B cell (primary cell): ENCODE data around the gene RABGAP1.

Source experiments
- EZH2 ChIP-seq: IDR thresholded peaks from 2 replicates; pipeline ENCODE4 v1.6.1; 2012; ENCODE audit warnings: borderline replicate concordance, low read depth, mild to moderate bottlenecking, moderate library complexity, low read length; ENCODE audit not compliant: insufficient read depth, poor library complexity, severe bottlenecking
- TF ChIP-seq, protein P1 (sequence below): fragments of 200-600 bp; IDR thresholded peaks from one replicate; pipeline ENCODE4 v1.8.0; 2022; ENCODE audit warnings: antibody characterized with exemption, mild to moderate bottlenecking

DNA sequence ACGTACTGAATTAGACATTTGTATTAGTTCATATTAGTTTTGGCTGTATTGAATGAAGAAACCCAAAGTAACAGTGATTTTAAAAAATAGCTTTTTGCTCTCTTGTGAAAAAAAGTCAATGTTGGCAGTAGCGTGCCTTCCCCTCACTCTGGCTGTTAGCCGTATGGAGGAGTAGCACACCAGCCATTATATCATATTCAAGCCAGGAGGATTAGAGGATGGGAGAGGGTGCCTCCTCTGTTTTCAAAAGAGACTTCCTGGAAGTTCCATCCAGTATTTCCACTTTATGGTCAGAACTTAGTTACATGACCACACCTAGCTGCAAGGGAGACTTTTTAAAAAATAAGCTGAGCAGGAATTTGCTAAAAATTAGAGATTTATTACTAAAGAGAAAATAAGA lies 133.8 kb downstream of the RABGAP1 start:
- TF ChIP-seq, protein P1, sequence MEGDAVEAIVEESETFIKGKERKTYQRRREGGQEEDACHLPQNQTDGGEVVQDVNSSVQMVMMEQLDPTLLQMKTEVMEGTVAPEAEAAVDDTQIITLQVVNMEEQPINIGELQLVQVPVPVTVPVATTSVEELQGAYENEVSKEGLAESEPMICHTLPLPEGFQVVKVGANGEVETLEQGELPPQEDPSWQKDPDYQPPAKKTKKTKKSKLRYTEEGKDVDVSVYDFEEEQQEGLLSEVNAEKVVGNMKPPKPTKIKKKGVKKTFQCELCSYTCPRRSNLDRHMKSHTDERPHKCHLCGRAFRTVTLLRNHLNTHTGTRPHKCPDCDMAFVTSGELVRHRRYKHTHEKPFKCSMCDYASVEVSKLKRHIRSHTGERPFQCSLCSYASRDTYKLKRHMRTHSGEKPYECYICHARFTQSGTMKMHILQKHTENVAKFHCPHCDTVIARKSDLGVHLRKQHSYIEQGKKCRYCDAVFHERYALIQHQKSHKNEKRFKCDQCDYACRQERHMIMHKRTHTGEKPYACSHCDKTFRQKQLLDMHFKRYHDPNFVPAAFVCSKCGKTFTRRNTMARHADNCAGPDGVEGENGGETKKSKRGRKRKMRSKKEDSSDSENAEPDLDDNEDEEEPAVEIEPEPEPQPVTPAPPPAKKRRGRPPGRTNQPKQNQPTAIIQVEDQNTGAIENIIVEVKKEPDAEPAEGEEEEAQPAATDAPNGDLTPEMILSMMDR, result no peak
- no peak for TF ChIP-seq EZH2
